Activated CD8-positive, alpha-beta memory T cell treated with anti-CD3 and anti-CD28 coated beads for 24 hours (primary cell): ENCODE measurements around the gene CACNA1A.

Experiments
- DNase-seq: peaks from one replicate; pipeline ENCODE4 v3.0.0-alpha.2; 2020

CACNA1A gene

GRCh38 chr19:13301627-13302334 lies 204.5 kb downstream of the CACNA1A start:
- DNase-seq = no peak

- DNase-seq = no peak
These were observed 205.8 kb downstream of the CACNA1A start for GRCh38 chr19:13300421-13301030.

GRCh38 chr19:13299838-13300237 lies 206.4 kb downstream of the CACNA1A start:
- DNase-seq = no peak

- DNase-seq = no peak
These were observed 207.5 kb downstream of the CACNA1A start for GRCh38 chr19:13298565-13299481.

- DNase-seq = no peak
These were observed 209.3 kb downstream of the CACNA1A start for GRCh38 chr19:13297023-13297422.

- no peak for DNase-seq
These were observed 211.3 kb downstream of the CACNA1A start for GRCh38 chr19:13294812-13295567.

GRCh38 chr19:13291913-13292312 lies 214.4 kb downstream of the CACNA1A start:
- DNase-seq = no peak

- no peak for DNase-seq
These were observed 215.5 kb downstream of the CACNA1A start for GRCh38 chr19:13290741-13291140.

- DNase-seq = no peak
These were observed 217.0 kb downstream of the CACNA1A start for GRCh38 chr19:13289295-13289694.

GRCh38 chr19:13286195-13286985 lies 219.9 kb downstream of the CACNA1A start:
- DNase-seq = no peak

- DNase-seq = no peak
These were observed 221.1 kb downstream of the CACNA1A start for GRCh38 chr19:13284929-13285928.

- no peak for DNase-seq
These were observed 222.4 kb downstream of the CACNA1A start for GRCh38 chr19:13283871-13284270.

GRCh38 chr19:13282486-13283065 lies 223.7 kb downstream of the CACNA1A start:
- no peak for DNase-seq

GRCh38 chr19:13281567-13282291 lies 224.6 kb downstream of the CACNA1A start:
- no peak for DNase-seq

- DNase-seq = peak; percentile 85
These were observed 229.0 kb downstream of the CACNA1A start for GRCh38 chr19:13277104-13277809.

- no peak for DNase-seq
These were observed 231.1 kb downstream of the CACNA1A start for GRCh38 chr19:13275016-13275722.

GRCh38 chr19:13270514-13271105 lies 235.7 kb downstream of the CACNA1A start:
- DNase-seq = no peak

GRCh38 chr19:13269348-13269747 lies 236.9 kb downstream of the CACNA1A start:
- DNase-seq = no peak
